ENCODE results near the gene ZNF330.

ZNF330 gene

GRCh38 chr4:141192564-141192963, 28.1 kb upstream of the ZNF330 start:
- POLR2A ChIA-PET: no interaction called here
- DNase-seq: no peak
- no CpG with 5 or more reads among the region's 2 CpGs for WGBS (ENCODE audit: insufficient coverage)
- no peaks in the 10 kb centered on the region for H3K9me3 ChIP-seq (ENCODE audit: control extremely low read depth in 1 of 5, control insufficient read depth in 4 of 5, insufficient read depth in 2 of 5, low read depth in 1 of 5, low read length in 4 of 5)
- CTCF ChIA-PET: no interaction called here
- no peak overlapping the region for H3K4me3 ChIP-seq (ENCODE audit: control insufficient read depth in 1 of 7, extremely low read depth in 1 of 7, insufficient read depth in 4 of 7, low read depth in 2 of 7, low read length in 6 of 7)
- no peaks in the 10 kb centered on the region for H3K36me3 ChIP-seq (ENCODE audit: control insufficient read depth in 4 of 4, insufficient read depth in 4 of 4, low read length in 3 of 4)
- H3K27ac ChIP-seq (ENCODE audit: insufficient read depth in 1 of 2, low read depth in 1 of 2, low read length in 2 of 2, poor library complexity in 1 of 2, severe bottlenecking in 2 of 2): no peak overlapping the region
- H3K27me3 ChIP-seq (replicated peaks in 2 of 5; ENCODE audit: control insufficient read depth in 4 of 5, insufficient read depth in 5 of 5, low read length in 4 of 5): no peaks in the 10 kb centered on the region
- no peaks in the 10 kb centered on the region for H3K4me1 ChIP-seq (ENCODE audit: control extremely low read depth in 1 of 4, control insufficient read depth in 4 of 4, insufficient read depth in 4 of 4, low read length in 3 of 4)

- no peak overlapping the region for H3K27ac ChIP-seq (ENCODE audit: insufficient read depth in 1 of 2, low read depth in 1 of 2, low read length in 2 of 2, poor library complexity in 1 of 2, severe bottlenecking in 2 of 2)
- ChIA-PET CTCF (no interaction called here), POLR2A (no interaction called here)
- WGBS (ENCODE audit: insufficient coverage): no CpG with 5 or more reads among the region's 2 CpGs
- no peak overlapping the region for H3K4me3 ChIP-seq (ENCODE audit: control insufficient read depth in 1 of 7, extremely low read depth in 1 of 7, insufficient read depth in 4 of 7, low read depth in 2 of 7, low read length in 6 of 7)
- H3K9me3 ChIP-seq (ENCODE audit: control extremely low read depth in 1 of 5, control insufficient read depth in 4 of 5, insufficient read depth in 2 of 5, low read depth in 1 of 5, low read length in 4 of 5): no peaks in the 10 kb centered on the region
- H3K36me3 ChIP-seq (ENCODE audit: control insufficient read depth in 4 of 4, insufficient read depth in 4 of 4, low read length in 3 of 4): no peaks in the 10 kb centered on the region
- DNase-seq: no peak
- H3K27me3 ChIP-seq (replicated peaks in 2 of 5; ENCODE audit: control insufficient read depth in 4 of 5, insufficient read depth in 5 of 5, low read length in 4 of 5): no peaks in the 10 kb centered on the region
- no peaks in the 10 kb centered on the region for H3K4me1 ChIP-seq (ENCODE audit: control extremely low read depth in 1 of 4, control insufficient read depth in 4 of 4, insufficient read depth in 4 of 4, low read length in 3 of 4)
Measured at GRCh38 chr4:141193516-141194034, 27.1 kb upstream of the ZNF330 start.

GRCh38 chr4:141195095-141195707, 25.5 kb upstream of the ZNF330 start:
- ChIA-PET CTCF (no interaction called here), POLR2A (no interaction called here)
- H3K4me1 ChIP-seq (ENCODE audit: control extremely low read depth in 1 of 4, control insufficient read depth in 4 of 4, insufficient read depth in 4 of 4, low read length in 3 of 4): no peaks in the 10 kb centered on the region
- H3K27ac ChIP-seq (ENCODE audit: insufficient read depth in 1 of 2, low read depth in 1 of 2, low read length in 2 of 2, poor library complexity in 1 of 2, severe bottlenecking in 2 of 2): no peak overlapping the region
- H3K9me3 ChIP-seq (ENCODE audit: control extremely low read depth in 1 of 5, control insufficient read depth in 4 of 5, insufficient read depth in 2 of 5, low read depth in 1 of 5, low read length in 4 of 5): peaks cover 0 to 3% (median 0%) of the 10 kb centered on the region in 5 experiments
- DNase-seq: no peak
- WGBS (ENCODE audit: insufficient coverage): 95% methylated on average over 2 of the region's 2 CpGs
- H3K4me3 ChIP-seq (ENCODE audit: control insufficient read depth in 1 of 7, extremely low read depth in 1 of 7, insufficient read depth in 4 of 7, low read depth in 2 of 7, low read length in 6 of 7): no peak overlapping the region
- no peaks in the 10 kb centered on the region for H3K27me3 ChIP-seq (replicated peaks in 2 of 5; ENCODE audit: control insufficient read depth in 4 of 5, insufficient read depth in 5 of 5, low read length in 4 of 5)
- no peaks in the 10 kb centered on the region for H3K36me3 ChIP-seq (ENCODE audit: control insufficient read depth in 4 of 4, insufficient read depth in 4 of 4, low read length in 3 of 4)

- peaks cover 0 to 3% (median 0%) of the 10 kb centered on the region in 5 experiments for H3K9me3 ChIP-seq (ENCODE audit: control extremely low read depth in 1 of 5, control insufficient read depth in 4 of 5, insufficient read depth in 2 of 5, low read depth in 1 of 5, low read length in 4 of 5)
- H3K4me1 ChIP-seq (ENCODE audit: control extremely low read depth in 1 of 4, control insufficient read depth in 4 of 4, insufficient read depth in 4 of 4, low read length in 3 of 4): no peaks in the 10 kb centered on the region
- no peaks in the 10 kb centered on the region for H3K36me3 ChIP-seq (ENCODE audit: control insufficient read depth in 4 of 4, insufficient read depth in 4 of 4, low read length in 3 of 4)
- H3K4me3 ChIP-seq (ENCODE audit: control insufficient read depth in 1 of 7, extremely low read depth in 1 of 7, insufficient read depth in 4 of 7, low read depth in 2 of 7, low read length in 6 of 7): no peak overlapping the region
- H3K27ac ChIP-seq (ENCODE audit: insufficient read depth in 1 of 2, low read depth in 1 of 2, low read length in 2 of 2, poor library complexity in 1 of 2, severe bottlenecking in 2 of 2): no peak overlapping the region
- H3K27me3 ChIP-seq (replicated peaks in 2 of 5; ENCODE audit: control insufficient read depth in 4 of 5, insufficient read depth in 5 of 5, low read length in 4 of 5): no peaks in the 10 kb centered on the region
- ChIA-PET CTCF (no interaction called here), POLR2A (no interaction called here)
- DNase-seq: no peak
- no CpG with 5 or more reads among the region's 1 CpG for WGBS (ENCODE audit: insufficient coverage)
Measured at GRCh38 chr4:141196227-141196933, 24.3 kb upstream of the ZNF330 start.

- no peaks in the 10 kb centered on the region for H3K27me3 ChIP-seq (replicated peaks in 2 of 5; ENCODE audit: control insufficient read depth in 4 of 5, insufficient read depth in 5 of 5, low read length in 4 of 5)
- H3K9me3 ChIP-seq (ENCODE audit: control extremely low read depth in 1 of 5, control insufficient read depth in 4 of 5, insufficient read depth in 2 of 5, low read depth in 1 of 5, low read length in 4 of 5): no peaks in the 10 kb centered on the region
- no peak overlapping the region for H3K4me3 ChIP-seq (ENCODE audit: control insufficient read depth in 1 of 7, extremely low read depth in 1 of 7, insufficient read depth in 4 of 7, low read depth in 2 of 7, low read length in 6 of 7)
- no peak overlapping the region for H3K27ac ChIP-seq (ENCODE audit: insufficient read depth in 1 of 2, low read depth in 1 of 2, low read length in 2 of 2, poor library complexity in 1 of 2, severe bottlenecking in 2 of 2)
- ChIA-PET POLR2A (no interaction called here), CTCF (no interaction called here)
- WGBS (ENCODE audit: insufficient coverage): 89% methylated on average over 4 of the region's 5 CpGs
- no peaks in the 10 kb centered on the region for H3K36me3 ChIP-seq (ENCODE audit: control insufficient read depth in 4 of 4, insufficient read depth in 4 of 4, low read length in 3 of 4)
- H3K4me1 ChIP-seq (ENCODE audit: control extremely low read depth in 1 of 4, control insufficient read depth in 4 of 4, insufficient read depth in 4 of 4, low read length in 3 of 4): no peaks in the 10 kb centered on the region
- DNase-seq: no peak
Measured at GRCh38 chr4:141207961-141208360, 12.7 kb upstream of the ZNF330 start.

- CTCF ChIA-PET: no interaction called here
- H3K36me3 ChIP-seq (ENCODE audit: control insufficient read depth in 4 of 4, insufficient read depth in 4 of 4, low read length in 3 of 4): no peaks in the 10 kb centered on the region
- WGBS (ENCODE audit: insufficient coverage): 83% methylated on average over 2 of the region's 3 CpGs
- POLR2A ChIA-PET: no interaction called here
- no peaks in the 10 kb centered on the region for H3K27me3 ChIP-seq (replicated peaks in 2 of 5; ENCODE audit: control insufficient read depth in 4 of 5, insufficient read depth in 5 of 5, low read length in 4 of 5)
- H3K9me3 ChIP-seq (ENCODE audit: control extremely low read depth in 1 of 5, control insufficient read depth in 4 of 5, insufficient read depth in 2 of 5, low read depth in 1 of 5, low read length in 4 of 5): no peaks in the 10 kb centered on the region
- H3K27ac ChIP-seq (ENCODE audit: insufficient read depth in 1 of 2, low read depth in 1 of 2, low read length in 2 of 2, poor library complexity in 1 of 2, severe bottlenecking in 2 of 2): no peak overlapping the region
- H3K4me1 ChIP-seq (ENCODE audit: control extremely low read depth in 1 of 4, control insufficient read depth in 4 of 4, insufficient read depth in 4 of 4, low read length in 3 of 4): no peaks in the 10 kb centered on the region
- H3K4me3 ChIP-seq (ENCODE audit: control insufficient read depth in 1 of 7, extremely low read depth in 1 of 7, insufficient read depth in 4 of 7, low read depth in 2 of 7, low read length in 6 of 7): no peak overlapping the region
- DNase-seq: no peak
Measured at GRCh38 chr4:141210168-141210567, 10.5 kb upstream of the ZNF330 start.

- POLR2A ChIA-PET: no interaction called here
- no peaks in the 10 kb centered on the region for H3K27me3 ChIP-seq (replicated peaks in 2 of 5; ENCODE audit: control insufficient read depth in 4 of 5, insufficient read depth in 5 of 5, low read length in 4 of 5)
- no peak overlapping the region for H3K27ac ChIP-seq (ENCODE audit: insufficient read depth in 1 of 2, low read depth in 1 of 2, low read length in 2 of 2, poor library complexity in 1 of 2, severe bottlenecking in 2 of 2)
- WGBS (ENCODE audit: insufficient coverage): 98% methylated on average over 24 of the region's 26 CpGs
- no peaks in the 10 kb centered on the region for H3K4me1 ChIP-seq (ENCODE audit: control extremely low read depth in 1 of 4, control insufficient read depth in 4 of 4, insufficient read depth in 4 of 4, low read length in 3 of 4)
- no peak for DNase-seq
- H3K9me3 ChIP-seq (ENCODE audit: control extremely low read depth in 1 of 5, control insufficient read depth in 4 of 5, insufficient read depth in 2 of 5, low read depth in 1 of 5, low read length in 4 of 5): no peaks in the 10 kb centered on the region
- no peaks in the 10 kb centered on the region for H3K36me3 ChIP-seq (ENCODE audit: control insufficient read depth in 4 of 4, insufficient read depth in 4 of 4, low read length in 3 of 4)
- no peak overlapping the region for H3K4me3 ChIP-seq (ENCODE audit: control insufficient read depth in 1 of 7, extremely low read depth in 1 of 7, insufficient read depth in 4 of 7, low read depth in 2 of 7, low read length in 6 of 7)
- CTCF ChIA-PET: interaction anchor here (1.5 kb wide), 1 partner anchor 57 kb away, joined by 3 read pairs; no protein-coding TSS in a partner anchor
Measured at GRCh38 chr4:141213550-141213991, 7.1 kb upstream of the ZNF330 start.
